Activated gamma-delta T cell (primary cell): ENCODE data around the gene BICDL1.
"Not testable (repeated sequence)": the region's sequence is repeated elsewhere in the genome, so short reads cannot be mapped to it uniquely, and the experiment has no call there.

ENCODE experiments used
- DNase-seq: peaks from one replicate; lab custom pipeline; 2025; lab: John Stamatoyannopoulos, UW
- total RNA-seq, 2 donors: gene quantifications; one replicate each; lab custom pipeline; 2026; lab: John Stamatoyannopoulos, UW

The BICDL1 gene, protein sequence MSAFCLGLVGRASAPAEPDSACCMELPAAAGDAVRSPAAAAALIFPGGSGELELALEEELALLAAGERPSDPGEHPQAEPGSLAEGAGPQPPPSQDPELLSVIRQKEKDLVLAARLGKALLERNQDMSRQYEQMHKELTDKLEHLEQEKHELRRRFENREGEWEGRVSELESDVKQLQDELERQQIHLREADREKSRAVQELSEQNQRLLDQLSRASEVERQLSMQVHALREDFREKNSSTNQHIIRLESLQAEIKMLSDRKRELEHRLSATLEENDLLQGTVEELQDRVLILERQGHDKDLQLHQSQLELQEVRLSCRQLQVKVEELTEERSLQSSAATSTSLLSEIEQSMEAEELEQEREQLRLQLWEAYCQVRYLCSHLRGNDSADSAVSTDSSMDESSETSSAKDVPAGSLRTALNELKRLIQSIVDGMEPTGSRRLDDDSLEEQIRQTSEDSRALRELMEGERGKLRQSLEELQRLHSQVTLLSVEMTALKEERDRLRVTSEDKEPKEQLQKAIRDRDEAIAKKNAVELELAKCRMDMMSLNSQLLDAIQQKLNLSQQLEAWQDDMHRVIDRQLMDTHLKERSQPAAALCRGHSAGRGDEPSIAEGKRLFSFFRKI
- 191 to 304 reads per million in 2 donors for total RNA-seq

DNA sequence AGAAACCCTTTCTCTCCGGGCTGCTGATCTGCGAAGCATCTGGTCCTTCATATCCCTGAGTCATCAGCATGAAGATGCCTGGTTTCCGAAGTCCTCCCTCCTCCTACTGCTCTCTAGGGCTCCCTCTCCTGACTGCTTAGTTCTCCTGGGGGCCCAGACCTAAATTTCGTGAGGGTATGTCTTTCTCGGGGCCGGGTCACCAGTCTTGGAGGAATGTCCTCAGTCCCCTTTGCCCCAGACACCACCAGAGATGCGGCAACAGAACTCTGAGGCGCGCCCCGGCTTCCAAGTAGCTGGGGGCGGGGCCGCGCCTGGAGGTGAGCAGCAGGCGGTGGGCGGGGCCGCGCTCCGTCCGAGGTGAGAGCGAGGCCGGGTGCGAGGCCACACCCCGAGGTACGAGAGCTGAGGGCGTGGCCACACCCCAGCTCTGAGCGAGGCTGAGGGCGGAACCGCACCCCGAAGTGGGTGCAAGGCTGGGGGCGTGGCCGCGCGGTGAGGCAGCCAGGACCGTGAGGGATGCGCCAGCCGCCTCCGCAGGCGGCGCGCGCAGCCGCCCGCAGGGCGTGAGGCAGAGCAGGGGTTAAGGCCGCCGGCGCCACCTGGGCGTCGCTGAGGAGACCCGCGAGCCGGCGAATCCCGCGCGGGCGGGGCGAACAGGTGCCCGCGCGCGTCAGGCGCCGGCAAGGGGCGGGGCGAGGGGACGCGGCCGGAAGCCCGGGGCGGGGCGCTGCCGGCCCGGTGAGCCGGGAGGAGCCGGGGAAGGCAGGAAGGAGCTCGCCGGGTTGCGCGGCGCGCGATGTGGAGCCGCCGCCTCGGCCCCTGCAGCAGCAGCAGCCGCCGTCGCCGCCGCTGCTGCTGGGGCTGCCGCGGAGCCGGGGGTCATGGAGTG lies at the start of gene BICDL1:
TSS of gene BICDL1 (plus strand) at position 765 of the 889 bp plus-strand sequence. CDS start 633 bp downstream, outside the sequence.
- peak; percentile 97 for DNase-seq

DNA sequence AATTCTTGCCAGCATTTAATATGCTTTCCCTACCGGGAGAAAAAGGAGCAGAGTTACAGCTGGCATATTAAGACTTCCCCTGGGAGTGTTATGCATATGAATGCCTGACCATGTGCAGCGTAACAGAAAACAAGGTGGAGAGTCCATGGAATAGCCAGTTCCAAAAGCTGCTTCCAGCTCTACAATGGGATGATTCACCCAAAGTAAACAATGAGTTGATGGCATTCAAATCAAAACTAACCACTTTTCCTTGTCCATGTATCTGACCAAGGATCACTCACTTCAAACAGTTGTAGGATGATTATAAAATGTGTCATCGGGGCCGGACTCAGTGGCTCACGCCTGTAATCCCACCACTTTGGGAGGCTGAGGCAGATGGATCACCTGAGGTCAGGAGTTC lies 48.1 kb upstream of the BICDL1 start:
- no peak for DNase-seq

DNA sequence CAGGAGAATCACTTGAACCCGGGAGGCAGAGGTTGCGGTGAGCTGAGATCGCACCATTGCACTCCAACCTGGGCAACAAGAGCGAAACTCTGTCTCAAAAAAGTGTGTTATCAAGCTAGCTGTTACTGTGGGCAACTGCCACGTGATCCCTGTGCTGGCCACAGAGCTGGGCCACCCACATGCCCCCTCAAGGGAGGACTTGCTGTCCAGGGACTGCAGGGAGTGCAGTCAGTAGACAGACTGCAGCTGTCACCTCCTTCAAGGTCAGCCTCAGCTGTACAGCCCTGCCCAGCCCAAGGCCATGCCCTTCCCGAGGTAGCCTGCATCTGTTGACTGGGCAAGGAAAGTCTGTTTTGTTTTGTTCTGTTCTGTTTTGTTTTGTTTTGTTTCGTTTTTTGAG lies 46.6 kb upstream of the BICDL1 start:
- DNase-seq = no peak

DNA sequence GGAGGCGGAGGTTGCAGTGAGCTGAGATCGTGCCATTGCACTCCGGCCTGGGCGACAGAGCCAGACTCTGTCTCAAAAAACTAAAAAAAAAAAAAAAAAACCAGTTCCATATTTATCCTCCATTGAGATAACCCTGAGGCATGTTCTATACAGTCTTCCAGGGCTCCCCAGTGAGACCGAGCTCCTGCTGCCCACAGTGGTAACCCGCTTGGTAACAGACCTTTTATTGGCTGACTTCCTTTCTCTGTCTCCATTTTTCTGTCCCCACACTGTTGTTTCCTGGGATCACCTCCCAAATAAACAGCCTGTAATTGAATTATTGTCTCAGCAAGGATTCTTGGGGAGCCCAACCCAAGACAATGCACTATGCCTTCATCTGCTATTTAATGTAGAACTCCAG lies 42.8 kb upstream of the BICDL1 start:
- DNase-seq = no peak

DNA sequence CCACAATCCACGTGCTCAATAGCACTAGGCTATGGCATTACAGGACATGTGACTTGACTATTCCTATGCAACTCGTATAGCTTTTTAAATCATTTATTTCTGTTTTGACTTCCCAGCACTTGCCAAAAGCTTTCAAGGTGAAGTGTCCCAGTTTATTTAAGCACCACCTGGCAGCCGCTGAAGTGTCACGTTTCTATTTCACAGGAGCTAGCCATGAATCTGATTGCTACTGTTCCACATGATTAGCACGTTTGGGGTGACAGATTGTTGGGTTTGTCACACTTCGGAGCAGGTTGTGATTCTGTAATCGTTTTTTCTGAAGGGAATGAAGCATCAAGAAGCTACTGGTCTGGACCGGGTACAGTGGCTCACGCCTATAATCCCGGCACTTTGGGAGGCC lies 39.9 kb upstream of the BICDL1 start:
- DNase-seq = no peak

DNA sequence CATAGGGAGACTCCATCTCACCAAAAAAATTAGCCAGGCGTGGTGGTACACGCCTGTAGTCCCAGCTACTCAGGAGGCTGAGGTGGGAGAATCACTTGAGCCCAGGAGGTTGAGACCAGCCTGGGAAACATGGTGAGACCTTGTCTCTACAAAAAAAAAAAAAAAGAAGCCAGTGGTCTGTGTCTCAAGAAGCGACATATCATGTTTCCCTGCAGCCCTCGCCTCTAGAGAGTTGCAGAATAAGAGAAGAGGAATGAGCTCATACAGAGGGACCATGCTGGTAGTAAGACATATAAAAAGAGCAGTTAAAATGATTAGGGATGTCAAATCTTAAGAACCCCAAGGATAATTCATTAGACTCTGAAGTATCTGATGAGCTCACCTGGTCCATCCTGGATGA lies 39.4 kb upstream of the BICDL1 start:
- DNase-seq = no peak

DNA sequence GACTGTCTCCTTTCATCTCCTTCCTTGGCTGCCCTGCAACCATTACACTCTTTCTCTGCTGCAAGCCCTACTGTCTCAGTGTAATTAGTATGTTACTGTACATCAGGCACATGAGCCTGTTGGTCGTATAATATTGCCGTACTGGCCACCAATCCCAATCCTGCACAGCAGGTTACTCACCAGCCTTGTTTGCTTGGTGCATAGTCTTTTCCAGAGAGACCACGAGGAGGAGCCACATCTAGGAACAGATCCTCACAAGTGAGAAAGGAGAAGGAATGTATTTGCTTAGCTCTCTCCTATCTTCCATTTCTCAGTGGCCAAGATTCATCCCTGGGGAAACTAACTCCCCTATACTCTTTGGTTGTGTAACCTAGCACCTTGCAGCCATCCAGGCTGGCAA lies 33.0 kb upstream of the BICDL1 start:
- DNase-seq = no peak

DNA sequence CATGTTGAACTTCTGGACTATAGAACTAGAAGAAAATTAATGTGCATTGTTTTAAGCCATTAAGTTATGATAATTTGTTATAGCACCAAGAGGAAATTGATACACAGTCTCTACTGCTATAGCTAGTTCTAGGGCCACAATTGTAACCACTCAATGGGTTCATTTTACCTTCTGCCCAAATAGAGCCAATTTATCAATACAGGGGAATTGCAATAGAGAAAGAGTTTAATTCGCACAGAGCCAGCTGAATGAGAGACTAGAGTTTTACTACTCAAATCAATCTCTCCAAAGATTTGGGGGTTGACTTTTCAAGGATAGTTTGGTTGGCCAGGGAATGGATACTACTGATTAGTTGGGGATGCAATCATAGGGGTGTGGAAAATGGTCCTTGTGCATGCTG lies 31.9 kb upstream of the BICDL1 start:
- no peak for DNase-seq

DNA sequence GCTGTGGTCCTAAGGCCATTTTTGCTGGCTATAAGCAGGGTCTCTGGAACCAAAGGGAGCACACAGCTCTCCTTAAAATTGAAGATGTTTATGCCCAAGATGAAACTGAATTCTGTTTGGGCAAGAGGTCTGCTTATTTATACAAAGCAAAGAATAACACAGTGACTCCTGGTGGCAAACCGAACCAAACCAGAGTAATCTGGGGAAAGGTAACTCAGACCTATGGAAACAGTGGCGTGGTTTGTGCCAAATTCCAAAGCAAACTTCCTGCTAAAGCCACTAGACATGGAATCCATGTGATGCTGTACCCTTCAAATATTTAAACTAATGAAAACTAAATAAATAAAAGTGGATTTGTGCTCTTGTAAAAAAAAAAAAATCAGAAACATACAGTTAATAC lies 29.6 kb upstream of the BICDL1 start:
- no peak for DNase-seq

DNA sequence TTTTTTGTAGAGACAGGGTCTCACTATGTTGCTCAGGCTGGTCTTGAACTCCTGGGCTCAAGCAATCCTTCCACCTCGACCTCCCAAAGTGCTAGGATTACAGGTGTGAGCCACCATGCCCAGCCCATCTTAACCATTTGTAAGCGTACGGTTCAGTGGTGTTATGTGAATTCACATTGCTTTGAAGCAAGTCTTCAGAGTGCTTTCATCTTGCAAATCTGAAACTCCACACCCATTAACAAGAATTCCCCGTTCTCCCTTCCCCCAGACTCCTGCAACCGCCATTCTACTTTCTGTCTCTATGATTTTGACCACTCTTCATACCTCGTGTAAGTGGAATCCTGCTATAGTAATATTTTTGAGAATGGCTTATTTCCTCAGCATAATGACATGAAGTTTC lies 24.9 kb upstream of the BICDL1 start:
- no peak for DNase-seq

DNA sequence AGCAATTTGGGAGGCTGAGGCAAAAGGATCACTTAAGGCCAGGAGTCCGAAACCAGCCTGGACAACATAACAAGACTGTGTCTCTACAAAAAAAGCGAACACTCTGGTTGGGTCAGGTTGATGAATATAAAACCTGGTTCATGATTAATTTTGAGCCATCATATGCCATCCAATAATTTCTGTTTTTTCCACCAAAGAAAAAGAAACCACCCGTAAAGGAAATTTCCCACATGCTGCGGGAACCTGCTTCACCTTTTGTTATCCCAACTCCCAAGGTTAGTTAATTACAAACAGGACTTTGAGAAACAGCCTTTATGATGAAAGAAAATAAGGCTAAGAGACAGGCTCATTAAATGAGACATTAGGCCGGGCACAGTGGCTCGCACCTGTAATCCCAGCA lies 24.1 kb upstream of the BICDL1 start:
- DNase-seq = no peak

DNA sequence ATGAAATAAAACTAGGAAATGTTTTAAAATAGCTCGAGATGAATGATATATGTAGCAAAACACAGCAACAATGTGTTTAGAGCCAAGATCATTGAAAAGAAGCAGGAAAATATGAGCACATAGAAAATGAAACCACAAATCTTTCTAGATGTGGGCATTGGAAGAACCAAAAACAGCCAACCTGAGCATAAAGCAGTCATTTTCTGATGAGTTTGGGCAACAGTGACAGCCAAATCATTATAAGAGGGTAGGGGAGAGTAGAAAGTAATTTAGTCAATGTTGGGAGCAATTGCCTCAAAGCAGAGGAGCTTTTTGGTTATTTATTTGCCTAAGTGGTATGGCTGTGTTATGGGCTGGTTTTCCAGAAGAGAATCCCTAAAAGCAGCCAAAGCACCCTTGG lies 8.8 kb upstream of the BICDL1 start:
- DNase-seq = no peak

DNA sequence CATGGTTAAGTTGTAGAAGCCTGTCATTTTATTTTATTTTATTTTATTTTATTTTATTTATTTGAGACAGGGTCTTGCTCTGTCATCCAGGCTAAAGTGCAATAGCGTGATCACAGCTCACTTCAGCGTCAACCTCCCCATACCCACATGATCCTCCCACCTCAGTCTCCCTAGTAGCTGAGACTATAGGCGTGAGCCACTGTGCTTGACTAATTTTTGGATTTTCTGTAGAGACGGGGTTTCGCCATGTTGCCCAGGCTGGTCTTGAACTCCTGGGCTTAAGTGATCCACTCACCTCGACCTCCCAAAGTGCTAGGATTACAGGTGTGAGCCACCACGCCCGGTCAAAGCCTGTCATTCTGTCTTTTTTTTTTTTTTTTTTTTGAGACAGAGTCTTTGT lies 8.3 kb upstream of the BICDL1 start:
- DNase-seq = not testable (repeated sequence)

DNA sequence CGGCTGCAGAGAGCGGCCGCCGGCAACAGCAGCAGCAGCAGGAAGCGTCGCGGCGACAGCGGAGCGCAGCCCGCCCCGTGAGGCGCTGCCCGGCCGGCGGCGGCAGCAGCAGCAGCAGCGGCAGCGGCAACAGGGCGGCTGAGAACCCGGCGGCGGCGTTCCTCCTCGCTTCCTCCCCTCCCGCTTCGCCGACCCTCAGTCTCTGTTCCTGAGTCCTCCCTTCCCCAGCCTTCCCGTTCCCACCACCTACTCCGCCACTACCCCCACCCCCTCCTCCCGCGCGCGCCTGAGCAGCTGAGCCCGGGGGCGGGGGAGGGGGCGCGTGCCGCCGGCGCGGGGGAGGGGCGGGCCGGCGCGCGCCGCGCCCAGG lies 310 bp downstream of the BICDL1 start:
- no peak for DNase-seq

DNA sequence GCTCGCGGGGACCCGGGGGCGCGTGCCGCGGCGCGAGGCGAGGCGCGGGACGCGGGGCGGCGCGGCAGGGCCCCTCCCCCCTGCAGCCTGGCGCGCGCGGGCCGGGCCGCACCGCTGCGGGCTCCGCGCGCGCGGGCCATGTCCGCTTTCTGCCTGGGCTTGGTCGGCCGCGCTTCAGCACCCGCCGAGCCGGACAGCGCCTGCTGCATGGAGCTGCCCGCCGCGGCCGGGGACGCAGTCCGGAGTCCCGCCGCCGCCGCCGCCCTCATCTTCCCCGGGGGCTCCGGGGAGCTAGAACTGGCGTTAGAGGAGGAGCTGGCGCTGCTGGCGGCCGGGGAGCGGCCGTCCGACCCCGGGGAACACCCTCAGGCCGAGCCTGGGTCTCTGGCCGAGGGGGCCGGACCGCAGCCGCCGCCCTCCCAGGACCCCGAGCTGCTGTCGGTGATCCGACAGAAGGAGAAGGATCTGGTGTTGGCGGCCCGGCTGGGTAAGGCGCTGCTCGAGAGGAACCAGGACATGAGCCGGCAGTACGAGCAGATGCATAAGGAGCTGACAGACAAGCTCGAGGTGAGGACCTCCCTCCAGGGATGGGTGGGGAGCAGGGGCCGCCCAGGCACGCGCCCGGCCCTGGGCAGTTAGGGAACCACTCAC lies 820 bp downstream of the BICDL1 start:
- peak; percentile 63 for DNase-seq

DNA sequence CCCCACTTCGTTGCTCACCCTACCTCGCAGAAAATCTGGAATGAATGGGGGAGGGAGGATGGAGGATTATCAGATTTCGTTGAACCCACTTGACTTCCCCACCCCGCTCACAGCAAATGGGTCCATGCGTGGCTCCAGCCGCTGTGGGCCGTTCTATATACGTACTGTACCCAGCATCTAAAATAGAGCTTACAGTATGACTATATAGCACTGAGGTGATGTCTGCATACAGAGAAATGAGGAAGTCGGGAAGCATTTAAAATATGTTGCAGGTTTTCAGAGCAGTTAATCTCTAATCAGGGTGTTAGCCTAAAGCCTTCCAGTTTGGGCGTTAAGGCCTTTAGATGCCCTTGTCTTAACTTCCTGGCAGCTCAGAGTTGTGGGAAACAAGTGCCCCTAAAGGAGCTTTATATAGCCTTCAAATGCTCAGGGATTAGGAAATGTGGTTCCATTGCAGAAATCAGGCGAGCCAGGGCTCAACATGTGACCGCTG lies 1.4 kb downstream of the BICDL1 start:
- no peak for DNase-seq

DNA sequence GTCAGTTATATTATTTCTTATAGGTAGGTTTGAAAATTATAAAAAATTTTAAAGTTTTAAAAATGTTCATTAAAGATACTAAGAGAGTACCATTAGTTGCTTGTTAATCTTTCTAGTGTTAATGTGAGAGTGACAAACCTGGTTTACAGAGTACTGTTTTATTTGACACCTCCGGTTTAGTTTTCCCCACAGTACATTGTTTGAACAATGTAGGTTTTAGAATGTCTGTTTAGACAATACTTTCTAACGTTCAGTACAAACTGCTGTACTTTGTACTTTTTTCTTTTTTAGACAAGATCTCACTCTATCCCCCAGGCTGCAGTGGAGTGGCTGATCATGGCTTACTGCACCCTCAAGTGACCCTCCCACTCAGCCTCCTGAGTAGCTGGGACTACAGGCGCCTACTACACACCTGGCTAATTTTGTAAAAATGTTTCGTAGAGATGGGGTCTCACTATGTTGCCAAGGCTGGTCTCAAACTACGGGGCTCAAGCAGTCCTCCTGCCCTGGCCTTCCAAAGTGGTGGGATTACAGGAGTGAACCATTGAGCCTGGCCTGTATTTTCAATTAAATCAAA lies 3.2 kb downstream of the BICDL1 start:
- no peak for DNase-seq

DNA sequence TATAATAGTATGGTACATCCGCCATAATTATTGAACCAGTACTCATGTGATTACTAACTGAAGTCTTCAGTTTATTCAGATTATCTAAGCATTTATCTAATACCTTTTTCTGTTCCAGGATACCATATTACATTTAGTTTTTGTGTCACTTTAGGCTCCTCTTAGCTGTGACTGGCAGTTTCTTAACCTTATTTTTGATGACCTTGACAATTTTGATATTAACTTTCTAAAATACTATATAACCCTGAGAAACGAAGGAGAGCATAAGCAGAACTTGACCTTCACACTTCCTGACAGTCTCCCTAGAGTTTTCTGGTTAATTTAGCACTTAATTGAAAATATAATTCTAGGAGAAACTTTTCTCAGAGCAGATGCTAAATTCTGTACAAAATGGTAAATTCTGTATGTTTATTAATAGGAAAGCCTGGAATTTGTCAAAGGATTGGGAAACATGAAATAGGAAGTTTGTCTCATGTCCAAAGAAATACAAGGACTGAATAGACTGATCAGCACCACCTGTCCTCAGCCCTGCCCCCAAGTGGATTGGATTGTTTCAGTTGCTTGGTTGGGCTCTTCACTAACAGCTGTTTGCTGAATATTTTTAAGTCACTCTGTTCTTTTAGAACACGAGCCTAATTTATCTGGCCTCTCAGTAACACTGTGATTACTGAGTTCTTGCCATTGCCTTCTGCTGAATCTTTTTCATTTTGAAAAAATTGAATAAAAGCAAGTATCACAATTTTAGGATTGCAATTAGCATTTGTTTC lies 6.0 kb downstream of the BICDL1 start:
- DNase-seq = no peak

DNA sequence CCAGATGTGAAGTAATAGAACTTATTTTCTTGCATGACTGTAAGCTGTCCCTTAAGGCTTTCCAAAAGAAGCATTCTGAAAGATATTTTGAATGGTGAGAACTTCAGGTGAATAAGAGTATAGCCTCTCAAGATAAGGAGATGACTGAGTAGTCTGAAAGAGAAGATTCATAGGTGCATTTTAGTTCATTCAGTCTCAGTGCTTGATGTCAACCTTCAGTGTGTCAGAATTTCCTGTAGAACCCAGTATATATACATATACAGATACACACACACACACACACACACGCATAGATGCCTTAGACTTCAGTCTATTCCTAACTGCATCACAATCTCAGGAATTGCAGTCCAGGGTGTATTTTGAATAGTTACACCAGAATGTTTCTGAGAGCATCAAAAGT lies 7.4 kb downstream of the BICDL1 start:
- DNase-seq = no peak

DNA sequence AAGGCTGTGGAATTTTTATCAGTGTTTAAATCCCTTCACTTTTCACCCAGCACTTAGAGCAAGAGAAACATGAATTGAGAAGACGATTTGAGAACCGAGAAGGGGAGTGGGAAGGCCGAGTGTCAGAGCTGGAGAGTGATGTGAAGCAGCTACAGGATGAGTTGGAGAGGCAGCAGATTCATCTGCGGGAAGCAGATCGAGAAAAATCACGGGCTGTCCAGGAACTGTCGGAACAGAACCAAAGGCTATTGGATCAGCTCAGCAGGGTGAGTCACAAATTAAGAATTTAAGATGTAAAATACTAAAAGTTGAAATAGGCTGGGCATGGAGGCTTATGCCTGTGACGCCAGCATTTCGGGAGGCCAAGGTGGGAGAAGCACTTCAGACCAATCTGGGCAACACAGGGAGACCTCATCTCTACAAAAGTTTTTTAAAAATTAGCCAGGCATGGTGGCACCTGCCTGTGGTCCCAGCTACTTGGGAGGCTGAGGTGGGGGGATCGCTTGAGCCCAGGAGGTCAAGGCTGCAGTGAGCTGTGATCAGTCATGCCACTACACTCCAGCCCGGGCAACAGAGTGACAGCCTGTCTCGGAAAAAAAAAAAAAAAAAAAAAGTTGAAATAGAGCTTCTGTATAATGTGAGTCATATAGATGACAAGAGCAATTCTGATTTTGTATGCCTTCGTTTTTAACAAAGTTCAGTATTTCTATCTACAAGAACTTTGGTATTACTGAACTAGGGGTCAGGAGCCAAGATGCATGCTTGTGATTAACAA lies 9.6 kb downstream of the BICDL1 start:
- no peak for DNase-seq
